Measurements from ENCODE around the gene CCL27.

DNA sequence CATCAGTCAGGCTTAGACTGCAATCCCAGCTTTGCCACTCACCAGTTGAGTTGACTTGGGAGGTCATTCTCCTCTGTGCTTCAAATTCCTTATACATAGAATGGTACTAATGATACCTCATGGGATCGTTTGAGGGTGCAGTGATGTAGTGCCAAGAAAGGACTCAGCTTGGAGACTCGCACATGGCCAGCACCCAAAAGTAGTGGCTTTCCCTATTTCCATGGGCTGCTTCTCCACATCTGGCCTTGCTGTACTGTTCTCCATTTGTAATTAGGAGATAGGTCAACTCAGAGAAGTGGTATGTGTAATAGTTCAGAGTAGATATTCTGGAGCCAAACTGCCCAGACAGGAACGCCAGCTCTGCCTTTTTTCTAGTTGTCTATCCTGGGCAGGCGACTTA is 23.1 kb upstream of the CCL27 start:
- TF ChIP-seq GATA1 (IDR thresholded peaks at IDR 0.05; ENCODE audit: low read depth, low read length) (no peak), POLR2A (IDR thresholded peaks at IDR 0.05; ENCODE audit: low read length) (no peak)
